Ovary (tissue), 9 donors: ENCODE measurements around the gene GPC6. TPM values are rescaled to one million over a fixed set of nuclear protein-coding genes. Genes with fewer than 3 reads are reported as not detected.

ENCODE experiments used
- DNase-seq, 5 donors: peaks; one replicate each; pipeline ENCODE4 v3.0.0-alpha.2; 2019 to 2020
- H3K27ac ChIP-seq, 2 donors: fragments of 200-600 bp; one replicate each; pipeline versions ENCODE4 v1.5.1 to v1.8.0; 2019 to 2022
- H3K27me3 ChIP-seq: fragments of 200-600 bp; one replicate; pipeline ENCODE4 v1.8.0; 2022
- H3K36me3 ChIP-seq: fragments of 200-600 bp; sonication (generic); one replicate; pipeline ENCODE4 v1.5.1; 2019
- H3K4me1 ChIP-seq: one replicate; pipeline ENCODE4 v1.8.1; 2013; ENCODE audit warnings: mild to moderate bottlenecking, moderate library complexity; ENCODE audit not compliant: insufficient read depth
- H3K4me3 ChIP-seq: fragments of 200-600 bp; sonication (generic); one replicate; pipeline ENCODE4 v1.5.1; 2017
- H3K9me3 ChIP-seq, 2 donors: fragments of 200-600 bp in 1 of 2; sonication (generic) in 1 of 2; one replicate each; pipeline versions ENCODE4 v1.5.1 to v1.8.1; 2013 to 2019; ENCODE audit warnings: mild to moderate bottlenecking in 1 of 2, moderate library complexity in 1 of 2
- EP300 ChIP-seq: sonication (generic); formaldehyde crosslinking; IDR thresholded peaks from one replicate; pipeline ENCODE4 v1.6.1; 2017; ENCODE audit warnings: antibody characterized with exemption
- POLR2A ChIP-seq: fragments of 450-650 bp; IDR thresholded peaks from one replicate; pipeline ENCODE4 v1.6.1; 2017; ENCODE audit warnings: antibody characterized with exemption, mild to moderate bottlenecking, moderate library complexity
- WGBS, 3 donors: extraction: QIAGEN DNeasy Blood & Tissue Kit in 1 of 3; methylation state at CpG; one replicate each; pipeline versions ENCODE4 v1.1.5 to v1.1.7; 2013 to 2017; 5-methylcytosine and 5-hydroxymethylcytosine counted together
- intact Hi-C, 4 donors: fragments of 100-400 bp; cut with DNase I; formaldehyde crosslinking; loops; one replicate each; pipeline versions ENCODE4 v1.11.0 to v1.15.1; 2022 to 2023
- polyA plus RNA-seq, 2 donors: library from polyadenylated mRNA; stranded (reverse); fragments of 200-250 nt in 1 of 2; fragments of 350-450 nt in 1 of 2; fragmentation: Illumina TruSeq in 1 of 2; extraction: RNeasy Lipid Tissue Mini Kit (QIAGEN cat#74804) in 1 of 2; gene quantifications; one replicate each; pipeline ENCODE4 v1.2.3, GENCODE V29; 2013 to 2014
- total RNA-seq, 7 donors: library from RNA; depleted of rRNA in 2 of 7; stranded (reverse); fragments of >200 nt in 2 of 7; fragmentation: NEBNext Ultra II Directional in 3 of 7; extraction: Animal tissue kit (Norgen Biotek cat#: 25700) in 3 of 7; gene quantifications; one replicate each; pipeline versions ENCODE4 v1.1.0 to v1.2.4, GENCODE V29; 2016 to 2023
- TF ChIP-seq, protein P1 (sequence below), 3 donors: fragments of 450-650 bp in 2 of 3; fragments of 200-600 bp in 1 of 3; IDR thresholded peaks; one replicate each; pipeline versions ENCODE4 v1.5.1 to v1.8.0; 2016 to 2022; ENCODE audit warnings: antibody characterized with exemption in 3 of 3, mild to moderate bottlenecking in 1 of 3
- donor health status: DM: no; HTN: no; CAD: no; lungs with moderate emphysema.
- donor health status: DM: no; HTN: no; CAD: no.
- donor health status: Bipolar disorder and iron deficiency.
- donor health status: DM: yes; HTN: yes; CAD: no.
- donor health status: DM: no; HTN: no; CAD: no.
- donor health status: DM: yes; HTN: yes; CAD: no.

The GPC6 gene
- total and polyA plus RNA-seq, 9 donors: 4.3 to 22.3 (median 17.9) TPM

DNA sequence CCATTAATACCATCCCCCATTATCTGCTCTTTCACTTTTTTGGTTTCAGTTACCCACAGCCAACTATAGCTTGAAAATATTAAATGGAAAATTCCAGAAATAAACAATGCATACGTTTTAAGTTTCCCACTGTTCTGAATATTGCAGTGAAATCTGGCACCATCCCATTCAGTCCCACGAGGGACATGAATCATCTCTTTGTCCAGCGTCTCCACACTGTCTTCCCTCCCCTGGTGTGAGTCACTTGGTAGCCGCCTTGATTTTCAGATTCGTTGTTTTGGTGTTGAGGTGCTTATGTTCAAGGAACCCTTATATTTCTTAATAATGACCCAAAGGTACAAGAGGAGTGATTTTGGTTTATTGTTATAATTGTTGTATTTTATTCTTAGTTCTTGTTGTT, 1006.8 kb downstream of the GPC6 start:
- intact Hi-C loops: no loop called here
- TF ChIP-seq POLR2A (no peak), EP300 (no peak)
- TF ChIP-seq, protein P1, sequence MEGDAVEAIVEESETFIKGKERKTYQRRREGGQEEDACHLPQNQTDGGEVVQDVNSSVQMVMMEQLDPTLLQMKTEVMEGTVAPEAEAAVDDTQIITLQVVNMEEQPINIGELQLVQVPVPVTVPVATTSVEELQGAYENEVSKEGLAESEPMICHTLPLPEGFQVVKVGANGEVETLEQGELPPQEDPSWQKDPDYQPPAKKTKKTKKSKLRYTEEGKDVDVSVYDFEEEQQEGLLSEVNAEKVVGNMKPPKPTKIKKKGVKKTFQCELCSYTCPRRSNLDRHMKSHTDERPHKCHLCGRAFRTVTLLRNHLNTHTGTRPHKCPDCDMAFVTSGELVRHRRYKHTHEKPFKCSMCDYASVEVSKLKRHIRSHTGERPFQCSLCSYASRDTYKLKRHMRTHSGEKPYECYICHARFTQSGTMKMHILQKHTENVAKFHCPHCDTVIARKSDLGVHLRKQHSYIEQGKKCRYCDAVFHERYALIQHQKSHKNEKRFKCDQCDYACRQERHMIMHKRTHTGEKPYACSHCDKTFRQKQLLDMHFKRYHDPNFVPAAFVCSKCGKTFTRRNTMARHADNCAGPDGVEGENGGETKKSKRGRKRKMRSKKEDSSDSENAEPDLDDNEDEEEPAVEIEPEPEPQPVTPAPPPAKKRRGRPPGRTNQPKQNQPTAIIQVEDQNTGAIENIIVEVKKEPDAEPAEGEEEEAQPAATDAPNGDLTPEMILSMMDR (IDR thresholded peaks at IDR 0.05): no peak
- no peak overlapping the region for H3K4me3 ChIP-seq

GRCh38 chr13:94233837-94234236, 1007.2 kb downstream of the GPC6 start:
- TF ChIP-seq EP300: no peak
- TF ChIP-seq, protein P1 (IDR thresholded peaks at IDR 0.05): no peak
- TF ChIP-seq POLR2A: no peak
- Histone ChIP-seq H3K9me3 (no peaks in the 10 kb centered on the region), H3K36me3 (no peaks in the 10 kb centered on the region), H3K4me1 (no peaks in the 10 kb centered on the region), H3K27me3 (no peaks in the 10 kb centered on the region), H3K27ac (no peak overlapping the region), H3K4me3 (no peak overlapping the region)
- DNase-seq: no peak
- intact Hi-C loops: no loop called here
- WGBS, 3 donors: 88 to 96% (median 89%) methylated on average over 4 of the region's 4 CpGs

More for the DNA sequence above, 1006.8 kb downstream of the GPC6 start:
- DNase-seq: no peak
- Histone ChIP-seq H3K27me3 (no peaks in the 10 kb centered on the region), H3K4me1 (peaks cover 1% of the 10 kb centered on the region), H3K27ac (no peak overlapping the region), H3K36me3 (no peaks in the 10 kb centered on the region), H3K9me3 (no peaks in the 10 kb centered on the region)
- 49 to 71% (median 50%) methylated on average over 5 of the region's 5 CpGs for WGBS, 3 donors

GRCh38 chr13:94234738-94235137, 1008.1 kb downstream of the GPC6 start:
- H3K27me3 ChIP-seq: no peaks in the 10 kb centered on the region
- TF ChIP-seq EP300 (no peak), POLR2A (no peak)
- TF ChIP-seq, protein P1 (IDR thresholded peaks at IDR 0.05): no peak
- no peaks in the 10 kb centered on the region for H3K4me1 ChIP-seq
- no peak overlapping the region for H3K4me3 ChIP-seq
- whole genome bisulfite sequencing, 3 donors: 87 to 90% (median 88%) methylated on average over 2 of the region's 2 CpGs
- no peaks in the 10 kb centered on the region for H3K9me3 ChIP-seq
- H3K36me3 ChIP-seq: no peaks in the 10 kb centered on the region
- intact Hi-C loops: no loop called here
- no peak for DNase-seq
- no peak overlapping the region for H3K27ac ChIP-seq

DNA sequence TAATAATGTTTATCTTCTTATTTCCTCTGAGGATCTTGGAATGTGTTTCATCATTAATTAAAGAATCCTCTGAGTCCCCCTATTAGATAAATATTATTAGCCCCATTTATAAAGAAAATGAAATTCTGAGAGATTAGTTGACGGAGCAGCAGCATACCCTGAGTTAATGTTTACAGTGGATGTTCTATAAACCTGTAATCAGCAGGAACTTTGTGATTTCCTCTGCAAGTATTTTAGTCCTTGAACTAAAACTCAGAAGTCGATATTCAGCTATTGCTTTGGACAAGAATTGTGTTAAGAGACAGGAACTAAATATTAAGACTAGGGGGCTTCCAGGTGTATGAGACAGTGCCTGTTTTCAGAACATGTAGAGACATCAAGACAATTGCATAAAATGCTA, 1009.5 kb downstream of the GPC6 start:
- H3K9me3 ChIP-seq: no peaks in the 10 kb centered on the region
- no peaks in the 10 kb centered on the region for H3K36me3 ChIP-seq
- H3K4me1 ChIP-seq: no peaks in the 10 kb centered on the region
- no peak for TF ChIP-seq POLR2A
- TF ChIP-seq, protein P1 (IDR thresholded peaks at IDR 0.05): no peak
- TF ChIP-seq EP300: no peak
- WGBS, 3 donors: 16 to 33% (median 31%) methylated on average over 2 of the region's 2 CpGs
- H3K27me3 ChIP-seq: no peaks in the 10 kb centered on the region
- no peak overlapping the region for H3K4me3 ChIP-seq
- no peak for DNase-seq
- H3K27ac ChIP-seq: no peak overlapping the region
- intact Hi-C loops: no loop called here

- TF ChIP-seq, protein P1 (IDR thresholded peaks at IDR 0.05): no peak
- TF ChIP-seq EP300 (no peak), POLR2A (no peak)
These were observed 1010.3 kb downstream of the GPC6 start for GRCh38 chr13:94236872-94237271.

More at GRCh38 chr13:94236872-94237271, 1010.3 kb downstream of the GPC6 start:
- H3K4me3 ChIP-seq: no peak overlapping the region
- H3K36me3 ChIP-seq: no peaks in the 10 kb centered on the region
- H3K9me3 ChIP-seq: no peaks in the 10 kb centered on the region
- H3K27me3 ChIP-seq: no peaks in the 10 kb centered on the region
- intact Hi-C loops: no loop called here
- no peaks in the 10 kb centered on the region for H3K4me1 ChIP-seq
- no peak for DNase-seq
- H3K27ac ChIP-seq: no peak overlapping the region
